Jurkat, Clone E6-1 (cell line): ENCODE data around the gene TMEM220.

Source experiments
- DNase-seq: peaks from one replicate; pipeline ENCODE4 v3.0.0-alpha.2; 2011; ENCODE audit warnings: low read depth, low spot score
- H3K4me3 ChIP-seq: 2 replicates; pipeline ENCODE4 v1.5.1; 2011; ENCODE audit warnings: mild to moderate bottlenecking, low read length, control low read depth, moderate library complexity

The TMEM220 gene

GRCh38 chr17:10683853-10684252 lies 46.0 kb downstream of the TMEM220 start:
- H3K4me3 ChIP-seq: no peak overlapping the region
- no peak for DNase-seq

DNA sequence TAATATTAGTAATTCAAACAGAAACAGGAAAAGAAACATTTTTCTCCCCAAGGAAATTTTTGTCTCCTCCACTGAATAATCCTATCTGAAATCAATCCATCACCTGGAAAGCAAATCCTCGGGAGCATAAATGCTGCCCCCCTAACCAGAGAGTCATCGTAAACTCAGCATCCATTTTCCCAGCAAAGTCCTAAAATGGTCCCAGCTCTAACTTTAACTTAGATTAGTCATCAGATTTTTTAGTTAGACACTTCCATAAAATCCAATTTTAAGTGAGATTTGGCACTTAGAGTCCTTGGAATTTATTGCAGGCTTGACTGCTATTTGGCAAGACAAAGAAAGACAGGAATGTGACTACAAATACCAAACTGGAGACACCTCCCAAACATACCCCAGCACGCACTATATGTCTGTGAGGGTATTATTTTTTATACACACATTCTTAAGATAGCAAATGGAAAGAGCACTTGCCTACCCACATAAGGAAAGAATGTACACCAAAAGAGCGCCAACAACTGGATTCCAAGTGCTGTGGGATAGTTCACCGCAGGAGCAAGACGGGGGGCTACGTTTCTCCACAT lies 47.9 kb downstream of the TMEM220 start:
- H3K4me3 ChIP-seq: no peak overlapping the region
- no peak for DNase-seq

DNA sequence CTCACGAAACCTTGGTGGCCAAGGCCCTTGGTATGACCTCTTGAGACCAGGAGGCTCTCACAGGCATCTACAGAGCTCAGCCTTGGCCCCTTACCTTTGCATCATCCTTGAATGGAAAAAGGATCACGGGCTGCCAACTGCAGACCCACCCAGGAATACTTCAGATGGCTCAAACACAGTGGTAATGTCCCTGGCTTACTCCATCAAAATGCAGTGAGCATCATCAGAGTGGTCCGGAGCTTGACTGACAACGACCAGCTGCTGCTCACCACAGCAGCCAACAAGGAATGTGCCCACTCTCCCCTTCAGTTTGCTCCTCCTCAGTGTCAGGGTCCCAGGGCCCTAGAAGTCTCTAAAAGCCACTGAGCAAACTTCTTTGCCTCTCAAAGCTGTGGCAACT lies 55.1 kb downstream of the TMEM220 start:
- DNase-seq: no peak
- no peak overlapping the region for H3K4me3 ChIP-seq

DNA sequence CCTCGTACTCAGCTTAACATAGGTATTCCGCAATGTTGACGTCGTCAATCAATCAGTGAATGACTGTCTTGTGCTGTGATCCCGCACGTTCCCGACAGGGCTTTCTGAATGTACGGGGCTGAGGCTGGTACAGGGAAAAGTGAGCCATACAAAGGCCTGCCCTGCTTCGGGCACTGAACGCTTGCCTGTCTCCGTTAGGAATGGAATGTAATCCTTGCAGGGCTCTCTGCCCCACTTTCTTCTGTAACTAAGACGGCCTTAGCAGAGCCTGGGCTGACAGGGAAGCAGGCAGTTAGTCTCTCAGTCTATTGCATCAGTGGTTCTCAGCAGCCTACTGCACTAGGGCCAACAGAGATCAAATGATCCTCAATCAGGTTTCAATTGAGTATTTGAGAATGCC lies 56.5 kb downstream of the TMEM220 start:
- no peak overlapping the region for H3K4me3 ChIP-seq
- DNase-seq: no peak

DNA sequence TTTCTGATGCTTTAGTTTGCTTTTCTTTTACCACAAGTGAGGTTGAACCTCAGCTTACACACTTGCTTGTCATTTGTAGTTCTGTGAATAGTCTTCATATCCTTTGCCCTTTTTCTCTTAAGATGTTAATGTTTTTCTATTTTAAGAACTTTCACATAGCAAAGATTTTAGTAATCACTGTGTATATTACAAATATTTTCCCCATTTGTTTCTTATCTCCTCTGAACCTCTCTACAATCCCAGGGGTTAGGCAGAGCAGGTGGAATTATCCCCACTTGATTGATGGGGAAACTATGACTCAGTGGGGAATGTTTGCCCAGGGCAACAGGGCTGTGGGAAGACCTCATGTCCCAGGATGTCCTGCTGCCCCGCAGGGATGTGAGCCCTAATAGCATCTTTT lies 61.0 kb downstream of the TMEM220 start:
- H3K4me3 ChIP-seq: no peak overlapping the region
- DNase-seq: no peak

- no peak overlapping the region for H3K4me3 ChIP-seq
- no peak for DNase-seq
Measured at GRCh38 chr17:10666906-10667305, 62.9 kb downstream of the TMEM220 start.

GRCh38 chr17:10664571-10664970 lies 65.3 kb downstream of the TMEM220 start:
- no peak overlapping the region for H3K4me3 ChIP-seq
- DNase-seq: no peak
